Activated T-cell treated with anti-CD3 and anti-CD28 coated beads, Interleukin-2, amount 50 U/mL, for 1 hour (primary cell): ENCODE data around the gene SLC25A30.
"Not testable (repeated sequence)": the region's sequence is repeated elsewhere in the genome, so short reads cannot be mapped to it uniquely, and the experiment has no call there.

Source experiments
- DNase-seq: peaks from one replicate; pipeline ENCODE4 v3.0.0-alpha.2; 2020

The SLC25A30 gene

DNA sequence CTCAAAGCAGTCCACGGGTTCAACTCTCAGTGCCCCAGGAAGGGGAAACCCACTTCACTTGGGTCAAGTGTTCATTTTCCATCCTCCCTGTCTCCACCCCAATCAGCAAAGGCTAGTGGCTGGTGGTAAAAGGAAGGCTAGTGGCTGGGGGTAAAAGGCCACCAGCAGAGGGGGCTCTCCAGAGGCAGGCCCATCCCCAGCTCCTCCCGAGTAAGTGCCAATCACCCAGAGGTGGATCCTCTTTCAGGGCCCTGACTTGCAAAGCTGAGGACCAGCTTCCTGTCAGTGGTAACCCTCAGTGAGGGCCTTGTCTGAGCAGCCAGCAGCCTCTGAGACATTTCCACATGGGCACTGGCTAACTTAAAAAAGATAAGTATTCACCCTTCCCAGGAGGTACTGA lies 55.2 kb downstream of the SLC25A30 start:
- no peak for DNase-seq

DNA sequence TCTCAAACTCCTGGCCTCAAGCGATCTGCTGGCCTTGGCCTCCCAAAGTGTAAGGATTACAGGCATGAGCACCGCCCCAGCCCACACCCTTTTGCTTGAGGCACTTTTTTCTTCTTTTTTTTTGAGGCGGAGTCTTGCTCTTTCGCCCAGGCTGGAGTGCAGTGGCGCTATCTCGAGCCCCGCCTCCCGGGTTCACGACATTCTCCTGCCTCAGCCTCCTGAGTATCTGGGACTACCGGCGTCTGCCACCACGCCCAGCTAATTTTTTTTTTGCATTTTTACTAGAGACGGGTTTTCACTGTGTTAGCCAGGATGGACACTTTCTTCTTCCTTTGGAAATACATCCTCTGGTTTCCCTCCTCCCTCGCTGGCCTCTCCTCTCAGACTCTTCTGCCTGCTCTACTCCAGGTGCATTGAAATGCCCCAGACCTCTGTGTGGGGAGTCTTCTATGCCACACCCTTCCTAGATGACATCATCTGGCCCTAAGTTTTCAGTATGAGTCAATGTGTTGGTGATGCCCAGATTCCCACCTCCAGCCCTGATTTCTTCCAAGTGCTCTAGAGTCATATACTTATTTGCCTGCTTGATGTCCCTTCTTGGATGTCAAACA lies 56.5 kb downstream of the SLC25A30 start:
- no peak for DNase-seq

- DNase-seq: no peak
Measured at GRCh38 chr13:45356966-45357672, 61.1 kb downstream of the SLC25A30 start.

DNA sequence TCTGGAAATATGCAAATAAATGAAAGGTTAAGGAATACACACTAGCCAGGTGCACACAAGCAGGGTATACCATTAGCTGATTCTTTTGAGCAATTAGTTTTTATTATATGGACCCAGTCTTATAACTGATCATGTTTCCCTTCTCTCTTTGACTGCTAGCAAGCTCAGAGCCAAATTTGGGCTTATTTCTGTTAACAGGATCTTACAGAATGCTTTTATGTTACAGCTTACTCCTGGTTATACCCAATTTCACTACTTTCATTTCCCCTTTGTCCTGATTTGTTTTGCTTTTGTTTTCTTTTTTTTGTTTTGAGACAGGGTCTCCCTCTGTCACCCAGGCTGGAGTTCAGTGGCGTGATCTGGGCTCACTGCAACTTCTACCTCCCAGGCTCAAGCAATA lies 64.3 kb downstream of the SLC25A30 start:
- no peak for DNase-seq

DNA sequence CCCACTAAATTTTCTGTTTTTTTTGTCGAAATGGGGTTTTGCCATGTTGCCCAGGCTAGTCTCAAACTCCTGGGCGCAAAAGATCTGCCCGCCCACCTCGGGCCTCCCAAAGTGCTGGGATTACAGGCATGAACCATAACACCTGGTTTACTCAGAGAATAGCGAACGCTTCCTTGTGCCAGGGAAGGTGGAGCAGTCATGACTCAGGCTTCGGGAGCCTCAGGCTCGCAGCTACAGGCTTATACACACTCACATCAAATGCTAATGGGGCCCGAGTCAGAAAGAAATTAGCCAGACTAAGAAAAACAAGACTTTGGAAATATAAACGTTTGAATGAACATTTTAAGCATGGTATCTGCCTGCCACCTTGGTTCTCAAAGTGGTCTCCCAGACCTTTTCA lies 66.1 kb downstream of the SLC25A30 start:
- no peak for DNase-seq

DNA sequence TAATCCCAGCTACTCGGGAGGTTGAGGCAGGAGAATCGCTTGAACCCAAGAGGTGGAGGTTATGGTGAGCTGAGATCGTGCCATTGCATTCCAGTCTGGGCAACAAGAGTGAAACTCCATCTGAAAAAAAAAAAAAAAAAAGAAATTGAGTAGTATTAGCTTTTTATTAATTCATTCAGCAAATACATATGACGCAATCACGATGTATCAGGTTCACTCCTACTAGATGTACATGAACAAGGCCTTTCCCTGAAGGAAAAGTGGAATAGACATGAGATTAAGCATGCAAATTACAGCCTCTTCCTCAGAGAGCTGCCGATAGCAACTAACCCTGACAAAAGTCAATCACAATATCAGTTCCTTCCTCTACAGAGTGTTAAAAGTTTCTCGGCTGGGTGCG lies 68.0 kb downstream of the SLC25A30 start:
- no peak for DNase-seq

DNA sequence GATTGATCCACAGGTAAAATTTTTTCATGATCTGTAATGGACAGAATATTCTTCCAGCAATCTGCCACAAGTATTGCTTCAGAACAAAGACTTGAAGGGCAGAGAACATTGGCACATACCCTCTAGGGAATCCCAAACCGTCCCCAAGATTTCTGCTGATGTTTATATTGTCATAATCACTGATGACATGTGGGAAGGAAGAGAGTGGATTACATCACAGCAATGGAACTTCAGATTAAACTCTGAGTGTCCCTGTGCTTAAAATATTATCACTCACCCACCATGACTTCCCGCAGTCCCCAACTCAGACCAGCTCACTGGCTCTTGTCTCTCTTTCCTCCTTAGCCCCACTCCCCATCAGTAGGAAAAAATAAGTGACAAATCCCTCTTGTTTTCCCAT lies 68.7 kb downstream of the SLC25A30 start:
- no peak for DNase-seq

DNA sequence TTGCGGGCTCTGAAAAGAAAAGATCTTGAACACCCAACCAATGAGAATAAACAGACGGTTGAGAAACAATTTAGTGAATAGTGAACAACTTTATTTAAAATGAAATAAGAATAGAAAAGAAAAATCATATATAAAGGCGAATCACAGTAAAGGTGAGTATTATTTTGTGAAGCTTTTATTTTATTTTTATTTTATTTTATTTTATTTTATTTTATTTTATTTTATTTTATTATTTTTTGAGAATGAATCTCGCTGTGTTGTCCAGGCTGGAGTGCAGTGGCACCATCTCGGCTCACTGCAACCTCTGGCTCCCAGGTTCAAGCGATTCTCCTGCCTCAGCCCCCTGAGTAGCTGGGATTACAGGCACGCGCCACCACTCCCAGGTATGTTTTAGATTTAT lies 74.1 kb downstream of the SLC25A30 start:
- not testable (repeated sequence) for DNase-seq
